Eye (tissue), 1 donor: ENCODE measurements around the gene ETV3L.
A peak's percentile ranks its signal among the peaks of the same experiment; 100 is the strongest.

ENCODE experiments used
- DNase-seq: peaks from one replicate; pipeline ENCODE4 v3.0.0-alpha.2; 2015

The ETV3L gene

DNA sequence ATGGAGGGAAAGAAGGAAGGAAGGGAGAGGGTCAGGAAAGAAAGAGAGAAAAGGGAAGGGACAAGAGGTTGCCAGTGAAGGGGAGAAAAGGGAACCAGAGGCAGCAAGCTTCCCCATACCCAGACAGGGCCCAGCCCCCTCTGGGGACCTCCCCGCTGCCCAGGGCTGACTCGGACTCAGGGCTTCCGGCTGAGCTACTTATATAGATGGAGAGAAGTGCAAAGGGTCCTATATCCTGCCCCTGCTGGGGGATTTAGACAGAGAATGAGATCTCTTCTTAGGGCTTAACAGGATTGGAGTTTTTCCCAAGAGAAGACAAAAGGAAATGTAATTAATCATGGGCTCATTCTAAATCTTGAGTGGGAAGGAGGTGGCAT lies at the start of gene ETV3L:
ETV3L (minus strand) TSS at position 176 of the 377 bp plus-strand sequence. CDS start 285 bp downstream, outside the sequence.
- no peak for DNase-seq

DNA sequence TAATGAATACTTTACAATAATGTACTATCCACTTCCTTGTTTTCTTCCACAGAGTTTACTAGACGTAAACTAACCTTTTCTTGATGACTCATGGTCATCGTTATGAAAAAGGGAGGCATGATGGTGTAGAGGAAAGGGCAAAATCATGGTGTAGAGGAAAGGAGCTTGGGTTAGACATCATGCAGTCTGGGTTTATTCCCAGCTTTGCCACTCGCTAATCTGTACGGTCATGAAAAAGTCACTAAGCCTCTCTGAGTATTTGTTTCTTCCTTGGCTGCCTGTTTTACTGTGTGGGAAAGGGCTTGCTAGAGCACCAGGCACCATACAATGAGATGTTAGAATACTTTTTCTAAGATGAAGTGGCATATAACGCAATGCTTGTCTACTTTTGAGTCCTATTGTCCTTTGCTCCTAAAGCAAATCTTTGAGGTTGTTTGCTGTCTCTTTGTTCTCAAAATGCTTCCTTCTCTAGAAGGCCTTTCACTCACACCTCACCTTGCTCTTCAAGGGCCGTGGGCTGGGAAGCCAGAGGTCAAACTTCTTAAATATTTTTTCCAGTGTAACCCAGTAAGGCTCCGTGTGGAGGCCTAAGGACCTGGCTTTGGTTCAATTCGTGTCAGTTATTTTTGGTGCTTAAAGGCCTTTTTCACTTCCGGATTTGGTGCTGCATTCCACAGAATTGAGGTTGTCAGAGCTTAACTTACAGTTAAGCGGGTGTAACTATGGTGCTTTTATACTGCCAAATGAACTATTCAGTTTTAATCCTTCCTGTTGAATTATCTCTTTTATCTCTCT lies 48.5 kb upstream of the ETV3L start:
- DNase-seq: no peak

DNA sequence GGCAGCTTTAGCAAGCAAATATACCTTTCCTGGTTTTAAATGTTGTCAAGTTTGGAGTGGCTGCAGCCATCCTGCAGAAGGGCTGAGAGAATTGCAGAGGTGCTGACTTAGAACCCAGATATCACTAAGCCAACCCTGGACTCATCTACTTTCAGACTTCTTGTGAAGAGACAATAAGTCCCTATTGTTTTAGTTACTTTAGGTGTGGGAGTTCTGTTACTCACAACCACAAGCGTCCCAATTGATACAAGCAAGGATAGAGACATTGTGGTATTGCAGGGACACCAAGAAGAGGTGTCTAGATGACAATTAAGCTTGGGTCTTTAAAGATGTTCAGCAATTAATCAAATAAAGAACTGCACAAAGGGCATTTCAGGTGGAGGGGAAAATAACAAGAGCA lies 47.4 kb upstream of the ETV3L start:
- DNase-seq: no peak

DNA sequence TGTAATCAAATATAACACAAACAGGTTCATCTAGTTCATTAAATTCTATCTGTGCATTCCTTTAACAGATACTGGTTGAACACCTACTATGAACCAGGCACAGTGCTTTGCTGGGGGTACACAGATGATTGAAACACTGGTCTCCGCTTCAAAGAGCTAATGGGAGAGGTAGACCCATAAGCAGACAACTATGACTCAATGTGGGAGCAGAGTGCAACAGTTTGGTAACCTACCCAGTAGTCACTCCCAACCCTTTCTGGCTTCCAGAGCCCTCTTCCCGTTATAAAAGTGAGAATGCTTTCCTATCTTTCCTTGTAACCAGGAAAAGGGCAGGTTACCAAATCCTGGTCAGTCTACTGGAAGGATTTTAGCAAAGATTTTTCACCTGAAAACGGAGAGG lies 46.6 kb upstream of the ETV3L start:
- DNase-seq: no peak

GRCh38 chr1:157145076-157145475 lies 45.5 kb upstream of the ETV3L start:
- DNase-seq: no peak

DNA sequence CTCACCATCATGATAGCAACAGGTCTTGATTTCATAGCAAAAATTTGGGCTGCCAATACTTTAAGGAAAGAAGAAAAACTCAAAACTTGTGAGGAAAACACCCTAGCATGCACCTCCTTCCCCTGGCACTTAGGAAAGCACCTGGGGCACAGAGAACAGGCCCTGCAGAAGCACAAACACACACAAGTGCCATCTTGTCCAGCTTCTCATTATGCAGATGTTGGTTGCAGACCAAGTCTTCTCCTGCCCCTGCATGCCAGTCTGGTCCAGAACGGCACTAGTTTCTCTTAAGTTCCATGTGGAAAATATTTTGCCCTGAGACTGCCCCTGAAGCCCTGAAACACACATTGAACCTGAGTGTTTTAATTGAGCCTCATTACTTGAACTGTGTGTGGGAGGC lies 44.9 kb upstream of the ETV3L start:
- DNase-seq: no peak

- no peak for DNase-seq
Observed at GRCh38 chr1:157142765-157143423, 43.3 kb upstream of the ETV3L start.

DNA sequence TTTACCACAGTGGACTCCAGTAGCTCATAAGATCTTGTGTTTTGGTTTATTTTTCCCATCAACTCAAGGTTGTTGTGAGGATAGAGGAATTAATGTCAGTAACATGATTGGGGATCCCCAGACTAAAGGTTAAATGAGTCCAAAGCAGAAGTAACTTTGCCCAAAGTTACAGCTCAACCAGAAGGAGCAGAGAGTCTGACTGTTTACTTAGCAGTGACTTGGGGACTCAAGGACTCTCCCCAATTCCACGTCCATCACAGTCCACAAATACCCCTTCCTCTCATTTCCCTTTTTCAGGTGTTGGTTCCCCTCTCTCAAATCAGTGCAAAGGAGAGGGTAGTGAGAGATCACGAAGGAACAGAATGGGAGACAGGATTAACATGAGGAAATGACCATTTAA lies 42.6 kb upstream of the ETV3L start:
- no peak for DNase-seq

DNA sequence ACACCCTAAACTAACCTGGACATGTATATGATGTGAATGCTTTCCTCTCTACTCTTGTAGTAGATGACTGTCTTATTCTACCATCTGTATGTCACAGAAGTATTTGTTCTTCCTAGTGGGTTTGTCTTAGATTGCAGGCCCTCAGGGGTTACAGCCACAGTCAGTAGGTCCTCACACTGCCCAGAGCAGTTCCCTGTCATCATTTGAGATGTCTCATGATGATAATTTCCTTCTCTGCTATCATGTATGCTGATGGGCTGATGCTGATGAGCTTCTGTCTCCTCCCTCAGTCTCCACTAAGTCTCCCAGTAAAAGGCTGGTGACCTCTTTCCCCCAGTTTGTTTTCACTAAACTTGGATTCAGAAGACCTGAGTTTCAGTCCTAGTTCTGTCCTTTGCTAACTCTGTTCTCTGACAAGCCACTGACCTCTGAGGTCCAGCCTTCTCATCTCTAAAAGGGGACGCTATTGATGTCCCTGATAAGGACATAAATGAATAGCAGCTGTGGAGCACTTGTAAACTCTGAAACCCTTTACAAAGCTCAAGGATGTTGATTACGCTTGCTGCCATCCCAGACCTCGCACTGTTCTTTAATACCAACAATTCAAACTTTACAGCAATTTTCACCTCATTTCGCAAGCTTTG lies 41.7 kb upstream of the ETV3L start:
- DNase-seq: no peak

DNA sequence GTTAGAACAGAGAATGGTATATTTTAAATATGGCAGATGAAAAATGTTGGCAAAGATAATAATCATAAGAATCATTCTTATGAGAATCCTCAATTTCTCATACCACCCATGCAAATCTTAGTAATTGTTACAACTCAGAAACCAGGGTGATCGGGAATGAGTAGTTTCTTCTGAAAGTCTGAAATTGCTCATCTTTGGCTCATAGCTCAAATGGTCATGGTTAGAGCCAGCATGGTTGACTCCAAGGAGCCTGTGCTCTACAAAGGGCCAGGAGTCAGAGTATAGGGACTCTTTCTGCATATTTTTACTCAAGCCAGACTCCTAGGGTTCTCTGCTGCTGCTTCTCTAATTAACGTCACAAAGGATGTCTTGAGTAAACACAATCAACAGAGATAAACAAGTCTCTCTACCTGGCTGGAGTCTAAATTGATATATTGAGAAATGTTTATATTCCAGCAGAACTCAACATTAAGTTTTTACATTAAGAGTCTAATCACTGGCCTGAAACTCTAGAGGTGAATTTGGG lies 40.5 kb upstream of the ETV3L start:
- DNase-seq: no peak

GRCh38 chr1:157139052-157139715 lies 39.6 kb upstream of the ETV3L start:
- DNase-seq: no peak

- peak; percentile 96 for DNase-seq
Observed at GRCh38 chr1:157138220-157139051, 38.8 kb upstream of the ETV3L start, which contains the start of gene ETV3. TSS of gene ETV3 (minus strand) at chr1:157138395. CDS start at chr1:157136352, 2,043 bp downstream.

DNA sequence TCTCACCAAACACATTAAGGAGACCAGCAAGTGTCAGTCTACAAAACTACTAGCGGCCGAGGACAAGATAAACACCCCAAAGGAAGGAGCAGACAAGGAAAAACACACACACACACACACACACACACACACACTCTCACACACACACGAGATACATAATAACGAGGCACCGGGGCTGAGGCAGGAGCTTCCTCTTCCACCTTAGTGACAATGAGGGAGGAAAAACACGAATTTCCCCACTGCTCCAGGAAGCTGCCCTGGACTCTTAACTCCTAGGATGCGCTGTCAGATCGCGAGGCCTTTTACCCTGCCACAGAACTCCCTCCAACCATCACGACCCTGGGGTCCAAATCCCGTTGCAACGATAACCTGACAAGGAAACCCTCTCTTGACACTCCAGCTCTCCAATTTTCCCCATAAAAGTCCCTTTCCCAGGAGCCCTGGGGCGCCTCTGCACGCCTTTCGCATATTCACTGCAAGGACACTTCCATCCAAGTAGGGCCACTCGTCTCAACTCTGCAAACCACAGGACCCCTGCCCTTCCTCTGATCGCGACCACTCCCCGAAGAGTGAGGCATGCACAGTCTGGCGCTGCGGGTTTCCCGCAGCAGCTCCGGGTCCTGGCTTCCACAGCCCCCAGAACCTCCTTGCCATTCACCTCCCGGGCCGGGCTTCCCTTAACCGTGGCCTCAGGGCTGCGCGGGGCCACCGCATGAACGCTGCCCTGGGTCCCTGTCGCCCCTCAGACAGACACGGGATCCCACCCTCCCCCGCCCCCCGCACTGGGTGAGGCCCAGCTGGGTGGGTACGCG lies 38.0 kb upstream of the ETV3L start:
- peak; percentile 67 for DNase-seq

- no peak for DNase-seq
Observed at GRCh38 chr1:157137046-157137407, 37.4 kb upstream of the ETV3L start.

GRCh38 chr1:157136133-157136532 lies 36.5 kb upstream of the ETV3L start:
- no peak for DNase-seq

DNA sequence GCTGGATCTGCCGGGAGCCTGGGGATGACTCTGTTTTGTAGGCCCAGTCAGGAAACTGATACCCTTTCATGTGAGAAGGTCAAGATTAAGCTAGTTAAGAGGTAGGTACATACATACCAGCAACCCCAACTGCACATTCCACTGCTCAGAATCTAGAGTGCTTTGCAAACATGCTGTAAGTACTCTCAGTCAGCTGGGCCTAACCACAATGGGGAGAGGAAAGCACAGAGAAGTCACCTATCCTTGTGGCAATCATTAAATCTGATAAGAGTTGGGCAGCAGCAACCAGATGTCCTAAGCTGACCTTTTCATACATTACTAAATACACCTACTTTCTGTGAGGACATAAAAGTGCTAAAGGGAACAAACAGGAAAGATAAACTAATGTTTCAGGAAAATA lies 36.0 kb upstream of the ETV3L start:
- no peak for DNase-seq

GRCh38 chr1:157135070-157135469 lies 35.5 kb upstream of the ETV3L start:
- DNase-seq: no peak

- no peak for DNase-seq
Observed at GRCh38 chr1:157134442-157134841, 34.8 kb upstream of the ETV3L start.

DNA sequence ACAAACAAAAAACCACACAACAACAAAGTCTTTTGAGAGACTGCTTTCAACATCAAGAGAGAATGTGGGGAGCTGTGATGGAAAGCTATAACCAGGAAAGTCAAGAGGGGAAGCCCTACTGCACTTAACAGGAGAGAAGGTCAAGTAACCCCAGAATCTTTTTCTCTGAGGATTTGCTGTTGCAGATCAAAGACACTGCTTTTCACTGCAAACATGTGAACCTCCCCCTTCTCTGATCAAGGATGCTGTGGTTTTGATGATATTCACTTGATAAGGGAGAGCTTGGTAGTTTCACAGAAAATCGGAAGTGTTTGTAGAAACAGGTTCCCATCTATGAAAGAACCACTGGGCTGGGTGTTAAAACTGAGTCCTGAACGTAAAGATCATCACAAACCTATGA lies 33.8 kb upstream of the ETV3L start:
- no peak for DNase-seq

- peak; percentile 24 for DNase-seq
Observed at GRCh38 chr1:157132616-157133167, 33.1 kb upstream of the ETV3L start.

- no peak for DNase-seq
Observed at GRCh38 chr1:157132111-157132510, 32.5 kb upstream of the ETV3L start.
